ACC112 (cell line): ENCODE results near the gene ABCC5.

ENCODE experiments used
- H2AFZ ChIP-seq: fragments of 200-600 bp; sonication (generic); one replicate; pipeline ENCODE4 v1.6.0; 2017; ENCODE audit warnings: antibody characterized with exemption, low read length; ENCODE audit not compliant: unreplicated experiment
- H3K27ac ChIP-seq: fragments of 200-600 bp; sonication (generic); 2 replicates; pipeline ENCODE4 v1.5.1; 2014; ENCODE audit warnings: low read depth, mild to moderate bottlenecking, antibody characterized with exemption, low read length, moderate library complexity
- H3K27me3 ChIP-seq: fragments of 200-600 bp; sonication (generic); 2 replicates; pipeline ENCODE4 v1.6.1; 2014; ENCODE audit warnings: mild to moderate bottlenecking, antibody characterized with exemption, low read length, moderate library complexity, mixed read lengths; ENCODE audit not compliant: insufficient read depth
- H3K36me3 ChIP-seq: fragments of 200-600 bp; sonication (generic); 2 replicates; pipeline ENCODE4 v1.6.1; 2016; ENCODE audit warnings: mild to moderate bottlenecking, antibody characterized with exemption, low read length, moderate library complexity, mixed read lengths; ENCODE audit not compliant: insufficient read depth
- H3K4me1 ChIP-seq: fragments of 200-600 bp; sonication (generic); one replicate; pipeline ENCODE4 v1.6.1; 2016; ENCODE audit warnings: low read length, mixed read lengths; ENCODE audit not compliant: insufficient read depth, unreplicated experiment, control insufficient read depth
- H3K4me3 ChIP-seq: fragments of 200-600 bp; sonication (generic); 2 replicates; pipeline ENCODE4 v1.5.1; 2014; ENCODE audit warnings: mild to moderate bottlenecking, low read depth, low read length
- H3K79me2 ChIP-seq: fragments of 200-600 bp; sonication (generic); one replicate; pipeline ENCODE4 v1.6.0; 2016; ENCODE audit warnings: low read length; ENCODE audit not compliant: control insufficient read depth, unreplicated experiment, insufficient read depth

Gene ABCC5

GRCh38 chr3:183975981-183976662, 41.6 kb downstream of the ABCC5 start:
- Histone ChIP-seq H2AFZ (no peak overlapping the region), H3K4me3 (no peak overlapping the region), H3K27me3 (no peaks in the 10 kb centered on the region), H3K79me2 (no peaks in the 10 kb centered on the region), H3K4me1 (no peaks in the 10 kb centered on the region), H3K27ac (no peak overlapping the region), H3K36me3 (peaks cover 5% of the 10 kb centered on the region; the same call in 1 of the 2 replicates)

- H3K4me3 ChIP-seq = no peak overlapping the region
- H3K27me3 ChIP-seq = no peaks in the 10 kb centered on the region
- H3K4me1 ChIP-seq = no peaks in the 10 kb centered on the region
- H3K36me3 ChIP-seq = peaks cover 7% of the 10 kb centered on the region; the same call in 1 of the 2 replicates
- H3K27ac ChIP-seq = no peak overlapping the region
- H2AFZ ChIP-seq = no peak overlapping the region
- H3K79me2 ChIP-seq = no peaks in the 10 kb centered on the region
Observed at GRCh38 chr3:183968666-183969245, 48.9 kb downstream of the ABCC5 start.

GRCh38 chr3:183967693-183968092, 50.0 kb downstream of the ABCC5 start:
- H3K27me3 ChIP-seq = no peaks in the 10 kb centered on the region
- H3K27ac ChIP-seq = no peak overlapping the region
- H3K4me1 ChIP-seq = no peaks in the 10 kb centered on the region
- no peak overlapping the region for H2AFZ ChIP-seq
- H3K36me3 ChIP-seq = peaks cover 7% of the 10 kb centered on the region; the same call in 1 of the 2 replicates
- H3K79me2 ChIP-seq = no peaks in the 10 kb centered on the region
- H3K4me3 ChIP-seq = no peak overlapping the region

GRCh38 chr3:183966361-183966791, 51.3 kb downstream of the ABCC5 start:
- Histone ChIP-seq H3K27ac (no peak overlapping the region), H3K79me2 (no peaks in the 10 kb centered on the region), H3K36me3 (peaks cover 3% of the 10 kb centered on the region; the same call in 1 of the 2 replicates), H2AFZ (no peak overlapping the region), H3K4me3 (no peak overlapping the region), H3K4me1 (no peaks in the 10 kb centered on the region), H3K27me3 (no peaks in the 10 kb centered on the region)

GRCh38 chr3:183962807-183963206, 54.9 kb downstream of the ABCC5 start:
- no peaks in the 10 kb centered on the region for H3K27me3 ChIP-seq
- no peaks in the 10 kb centered on the region for H3K79me2 ChIP-seq
- H3K36me3 ChIP-seq = peaks cover 9% of the 10 kb centered on the region; the same call in 1 of the 2 replicates
- H3K4me1 ChIP-seq = no peaks in the 10 kb centered on the region
- no peak overlapping the region for H2AFZ ChIP-seq
- H3K4me3 ChIP-seq = no peak overlapping the region
- H3K27ac ChIP-seq = no peak overlapping the region

GRCh38 chr3:183959214-183959613, 58.5 kb downstream of the ABCC5 start:
- peaks cover 22% of the 10 kb centered on the region for H3K36me3 ChIP-seq
- no peak overlapping the region for H3K27ac ChIP-seq
- no peaks in the 10 kb centered on the region for H3K4me1 ChIP-seq

GRCh38 chr3:183958775-183959174, 58.9 kb downstream of the ABCC5 start:
- H3K27me3 ChIP-seq = no peaks in the 10 kb centered on the region
- H3K27ac ChIP-seq = no peak overlapping the region
- no peak overlapping the region for H2AFZ ChIP-seq
- H3K36me3 ChIP-seq = peaks cover 22% of the 10 kb centered on the region
- no peak overlapping the region for H3K4me3 ChIP-seq
- H3K4me1 ChIP-seq = no peaks in the 10 kb centered on the region
- H3K79me2 ChIP-seq = no peaks in the 10 kb centered on the region

More at GRCh38 chr3:183959214-183959613, 58.5 kb downstream of the ABCC5 start:
- no peaks in the 10 kb centered on the region for H3K79me2 ChIP-seq
- H3K27me3 ChIP-seq = no peaks in the 10 kb centered on the region
- no peak overlapping the region for H3K4me3 ChIP-seq
- no peak overlapping the region for H2AFZ ChIP-seq

- Histone ChIP-seq H3K79me2 (no peaks in the 10 kb centered on the region), H3K36me3 (peaks cover 22% of the 10 kb centered on the region), H2AFZ (no peak overlapping the region), H3K27me3 (no peaks in the 10 kb centered on the region), H3K4me1 (no peaks in the 10 kb centered on the region), H3K4me3 (no peak overlapping the region), H3K27ac (no peak overlapping the region)
Observed at GRCh38 chr3:183958226-183958625, 59.5 kb downstream of the ABCC5 start.

GRCh38 chr3:183954875-183955274, 62.8 kb downstream of the ABCC5 start:
- Histone ChIP-seq H3K27ac (no peak overlapping the region), H3K27me3 (no peaks in the 10 kb centered on the region), H2AFZ (no peak overlapping the region), H3K4me3 (no peak overlapping the region), H3K79me2 (no peaks in the 10 kb centered on the region), H3K4me1 (no peaks in the 10 kb centered on the region), H3K36me3 (peaks cover 22% of the 10 kb centered on the region)

GRCh38 chr3:183953471-183954070, 64.1 kb downstream of the ABCC5 start:
- Histone ChIP-seq H3K36me3 (peaks cover 22% of the 10 kb centered on the region), H3K27ac (no peak overlapping the region), H3K4me1 (no peaks in the 10 kb centered on the region), H3K79me2 (no peaks in the 10 kb centered on the region), H2AFZ (no peak overlapping the region), H3K27me3 (no peaks in the 10 kb centered on the region), H3K4me3 (no peak overlapping the region)

- no peak overlapping the region for H3K4me3 ChIP-seq
- H3K27me3 ChIP-seq = no peaks in the 10 kb centered on the region
- peaks cover 11% of the 10 kb centered on the region; the same call in 1 of the 2 replicates for H3K36me3 ChIP-seq
- no peaks in the 10 kb centered on the region for H3K79me2 ChIP-seq
- no peaks in the 10 kb centered on the region for H3K4me1 ChIP-seq
- H3K27ac ChIP-seq = no peak overlapping the region
- no peak overlapping the region for H2AFZ ChIP-seq
Observed at GRCh38 chr3:183951459-183951858, 66.2 kb downstream of the ABCC5 start.
